Activated CD8-positive, alpha-beta memory T cell treated with anti-CD3 and anti-CD28 coated beads for 1 hour (primary cell): Measurements from ENCODE around the gene CYTL1.
"Not testable (repeated sequence)": the region's sequence is repeated elsewhere in the genome, so short reads cannot be mapped to it uniquely, and the experiment has no call there.

Experiments
- DNase-seq, 2 donors: peaks; one replicate each; pipeline ENCODE4 v3.0.0-alpha.2; 2020; ENCODE audit warnings: low read depth in 1 of 2; ENCODE audit errors: extremely low read depth in 1 of 2

The CYTL1 gene

DNA sequence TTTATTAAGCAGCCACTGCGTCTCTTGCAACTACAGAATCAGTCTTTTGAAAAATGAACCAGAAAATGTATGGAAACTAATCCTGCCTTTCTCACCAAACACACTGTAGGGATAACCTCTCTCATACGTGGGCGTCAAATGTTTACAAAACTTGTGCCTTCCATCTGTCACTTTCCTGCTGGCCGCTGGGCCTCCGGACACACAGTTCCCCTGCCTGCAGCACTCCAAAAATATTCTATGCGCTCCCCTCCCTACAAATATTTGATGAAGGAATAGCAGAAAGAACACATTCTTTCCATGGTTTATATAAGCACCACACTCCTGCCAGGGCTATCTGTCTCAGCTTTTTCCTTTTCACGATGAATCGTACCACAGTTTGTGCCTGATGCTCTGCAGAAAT lies 14.9 kb upstream of the CYTL1 start:
- no peak for DNase-seq

DNA sequence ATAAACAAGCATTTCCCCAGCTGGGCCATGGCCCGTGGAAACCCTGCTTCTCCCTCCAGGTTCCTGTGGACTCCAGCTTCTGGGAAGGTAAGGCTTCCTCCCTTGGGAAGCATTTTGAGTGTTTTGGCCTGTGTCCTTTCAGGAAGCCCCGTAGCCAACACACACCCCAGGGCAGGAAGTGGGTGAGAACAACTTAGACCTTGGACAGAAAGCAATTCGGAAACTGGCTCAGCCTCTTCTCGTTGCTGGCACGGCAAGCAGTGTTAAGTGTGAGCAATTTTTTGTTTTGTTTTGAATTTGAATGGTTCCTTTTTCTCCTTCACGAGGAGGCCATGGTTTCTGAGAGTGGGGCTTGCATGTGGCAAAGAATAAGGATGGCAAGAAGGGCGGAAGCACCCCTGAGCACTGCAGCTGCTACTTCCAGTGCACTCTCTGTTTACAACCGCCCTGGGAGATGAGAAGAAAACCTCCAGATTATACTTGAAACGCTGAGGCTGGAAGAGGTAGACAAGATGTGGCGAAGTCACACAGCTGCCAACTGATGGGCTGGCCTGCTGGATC lies 14.1 kb upstream of the CYTL1 start:
- no peak for DNase-seq

DNA sequence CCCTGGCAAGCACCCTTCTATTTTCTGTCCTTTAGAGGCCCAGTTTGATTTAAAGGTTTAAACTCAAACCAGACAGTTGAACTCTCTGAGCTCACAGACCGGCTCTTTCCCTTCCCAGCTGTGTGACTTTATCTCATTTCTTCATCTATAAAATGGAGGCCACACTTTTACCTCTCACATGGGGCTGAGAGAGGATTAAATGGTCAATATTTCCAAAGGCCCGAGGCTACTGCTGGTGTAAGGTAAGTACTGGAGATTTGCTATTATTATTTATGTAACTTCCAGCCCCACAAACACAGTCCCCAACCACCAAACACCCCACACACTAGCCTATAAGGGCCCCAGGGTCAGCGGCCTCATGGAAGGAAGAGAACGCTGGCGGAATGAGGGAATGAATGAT lies 13.6 kb upstream of the CYTL1 start:
- no peak for DNase-seq

DNA sequence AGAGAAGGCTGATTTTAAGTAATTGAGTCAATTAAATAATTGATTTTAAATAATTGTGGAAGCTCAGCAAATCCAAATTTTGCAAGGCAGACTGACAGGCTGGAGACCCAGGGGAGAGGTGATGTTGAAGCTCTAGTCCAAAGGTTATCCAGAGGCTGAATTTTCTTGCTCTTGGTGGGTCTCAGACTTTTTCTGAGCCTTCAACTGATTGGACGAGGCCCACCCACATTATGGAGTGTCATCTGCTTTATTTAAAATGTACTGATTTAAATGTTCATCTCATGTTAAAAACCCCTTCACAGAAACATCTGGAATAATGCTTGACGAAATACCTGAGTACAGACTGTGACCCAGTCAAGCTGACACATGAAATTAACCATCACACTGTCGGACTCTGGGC lies 11.7 kb upstream of the CYTL1 start:
- no peak for DNase-seq

DNA sequence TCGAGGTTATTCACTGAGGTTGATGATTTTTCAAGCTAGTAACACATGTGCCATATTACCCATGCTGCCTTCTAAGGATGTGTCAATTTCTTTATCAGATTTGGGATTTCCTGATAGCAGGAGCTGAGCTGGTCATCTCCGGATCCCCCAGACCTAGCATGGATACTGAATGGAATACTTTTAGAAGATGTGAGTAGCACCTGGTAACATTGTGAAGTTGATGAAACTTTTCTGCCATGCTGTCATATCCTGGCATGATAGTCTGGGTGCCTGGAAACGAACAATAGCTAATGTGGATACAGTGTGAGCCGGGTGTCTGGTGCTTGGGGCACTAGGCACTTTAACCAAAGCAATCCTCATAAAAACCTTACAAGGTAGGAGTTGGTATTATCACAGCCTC lies 11.0 kb upstream of the CYTL1 start:
- DNase-seq = no peak

DNA sequence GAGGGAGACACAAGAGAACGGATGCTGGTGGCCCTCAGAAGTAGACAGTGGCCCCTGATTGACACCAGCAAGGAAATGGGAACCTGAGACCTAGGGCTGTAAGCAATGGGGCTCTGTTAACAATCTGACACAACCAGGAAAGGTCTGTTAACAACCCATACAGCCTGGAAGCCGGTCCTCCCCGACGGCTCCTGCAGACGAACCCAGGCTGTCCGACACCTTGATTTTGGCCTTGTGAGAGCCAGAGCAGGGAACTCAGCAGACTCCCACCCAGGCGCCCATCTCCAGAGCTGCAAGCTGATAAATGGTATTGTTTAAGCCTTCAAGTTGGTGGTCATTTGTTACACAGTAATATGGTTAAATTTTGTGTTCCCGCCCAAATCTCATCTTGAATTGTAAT lies 10.2 kb upstream of the CYTL1 start:
- no peak for DNase-seq

DNA sequence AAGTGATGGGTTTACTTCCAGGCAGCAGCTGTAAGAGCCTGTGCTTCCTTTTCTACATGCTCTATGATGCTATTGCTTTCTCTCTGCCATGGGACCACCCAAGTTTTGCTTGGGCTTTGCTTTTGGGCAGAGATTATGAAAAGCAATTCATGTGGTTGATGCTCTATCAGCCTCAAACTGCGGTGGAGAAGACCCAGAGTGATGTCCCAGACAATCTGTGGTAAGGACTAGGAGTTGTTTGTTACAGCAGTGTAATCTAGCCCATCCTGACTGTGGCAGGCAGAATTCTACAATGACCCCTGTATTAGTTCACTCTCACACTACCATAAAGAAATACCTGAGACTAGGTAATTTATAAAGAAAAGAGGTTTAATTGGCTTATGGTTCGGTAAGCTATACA lies 9.2 kb upstream of the CYTL1 start:
- no peak for DNase-seq

DNA sequence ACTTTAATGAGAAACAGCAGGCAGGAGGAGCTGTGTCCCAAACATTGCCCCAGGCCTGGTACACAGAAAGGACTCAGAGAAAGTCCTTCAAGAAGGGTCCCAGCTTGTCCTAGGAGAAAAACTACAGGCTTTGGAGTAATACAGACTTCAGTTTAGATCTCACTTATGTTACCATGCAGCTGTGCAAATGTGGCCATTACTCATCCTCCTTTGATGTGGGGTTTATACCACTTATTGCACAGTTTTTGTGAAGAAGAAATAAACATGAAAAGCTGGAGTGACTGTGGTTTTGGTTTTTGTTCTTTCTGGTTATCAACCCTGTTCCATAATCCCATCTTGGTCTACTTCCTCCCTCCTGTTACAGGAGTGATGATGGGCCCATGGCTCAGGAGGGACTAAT lies 8.1 kb upstream of the CYTL1 start:
- DNase-seq = no peak

DNA sequence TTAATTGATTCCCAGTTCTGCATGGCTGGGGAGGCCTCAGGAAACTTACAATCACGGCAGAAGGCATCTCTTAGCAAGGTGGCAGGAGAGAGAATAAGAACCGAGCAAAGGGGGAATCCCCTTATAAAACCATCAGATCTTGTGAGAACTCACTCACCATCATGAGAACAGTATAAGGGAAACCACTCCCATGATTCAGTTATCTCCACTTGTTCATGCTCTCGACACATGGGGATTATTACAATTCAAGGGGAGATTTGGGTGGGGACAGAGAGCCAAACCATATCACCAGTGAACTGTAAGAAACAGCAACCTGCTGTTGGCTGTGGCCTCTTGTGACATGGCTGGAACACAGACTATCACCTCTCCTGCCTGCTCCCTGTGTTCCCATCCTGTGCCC lies 7.1 kb upstream of the CYTL1 start:
- no peak for DNase-seq

DNA sequence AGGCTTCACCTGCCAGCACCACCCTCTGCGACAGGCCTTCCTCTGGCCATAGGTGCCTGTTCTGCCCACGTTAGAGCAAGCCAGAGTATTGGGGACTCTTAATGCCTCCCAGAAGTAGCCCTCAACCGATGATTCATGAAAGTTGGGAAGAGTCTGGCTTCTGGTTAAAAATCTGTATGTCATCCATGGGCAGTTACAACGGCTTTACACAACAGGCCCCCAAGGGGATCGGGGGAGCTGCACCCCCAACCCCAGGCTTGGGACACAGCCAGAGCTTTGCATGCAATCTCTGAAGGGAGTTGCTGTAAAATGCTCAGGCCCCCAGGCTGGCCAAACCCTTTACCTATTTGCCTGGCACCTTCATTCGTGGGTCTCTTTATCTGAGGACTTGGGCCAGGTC lies 5.4 kb upstream of the CYTL1 start:
- no peak for DNase-seq

DNA sequence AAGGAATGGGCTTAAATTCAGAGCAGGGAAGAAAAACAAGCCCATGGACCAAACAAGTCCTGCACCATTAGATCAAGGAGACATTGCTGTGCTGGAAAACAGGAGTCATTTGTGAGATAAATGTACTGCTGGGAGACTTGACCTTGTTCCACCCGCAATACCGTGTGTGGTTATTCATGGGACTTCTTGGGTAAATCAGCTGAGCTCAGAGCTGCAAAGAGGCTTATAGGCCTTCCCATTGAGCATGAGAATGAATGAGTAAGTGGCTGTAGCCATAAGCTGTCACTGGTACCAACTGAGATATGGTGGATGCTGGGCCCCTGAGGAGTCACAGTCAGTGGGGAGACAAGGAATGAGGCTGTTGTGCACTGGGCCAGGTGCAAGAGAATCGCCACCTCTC lies 2.3 kb upstream of the CYTL1 start:
- no peak for DNase-seq

DNA sequence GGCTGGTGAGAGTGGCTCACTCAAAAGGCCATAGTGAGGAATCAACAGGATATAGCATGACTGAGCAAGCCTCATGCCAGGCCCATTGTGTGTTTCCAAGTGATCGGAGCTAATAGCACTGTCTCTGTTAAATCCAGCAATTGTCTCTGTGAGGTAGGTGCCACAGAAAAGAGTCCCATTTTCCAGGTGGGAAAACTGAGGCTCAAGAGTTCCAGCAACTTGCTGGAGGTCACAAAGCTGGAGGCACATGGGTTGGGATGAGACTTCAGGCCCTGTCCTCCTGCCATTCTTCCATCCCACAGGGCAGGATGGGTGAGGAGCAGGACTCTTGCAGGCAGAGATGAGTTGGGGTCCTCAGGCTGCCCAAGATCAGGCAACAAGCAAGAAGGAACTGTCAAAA lies 1.1 kb upstream of the CYTL1 start:
- no peak for DNase-seq

DNA sequence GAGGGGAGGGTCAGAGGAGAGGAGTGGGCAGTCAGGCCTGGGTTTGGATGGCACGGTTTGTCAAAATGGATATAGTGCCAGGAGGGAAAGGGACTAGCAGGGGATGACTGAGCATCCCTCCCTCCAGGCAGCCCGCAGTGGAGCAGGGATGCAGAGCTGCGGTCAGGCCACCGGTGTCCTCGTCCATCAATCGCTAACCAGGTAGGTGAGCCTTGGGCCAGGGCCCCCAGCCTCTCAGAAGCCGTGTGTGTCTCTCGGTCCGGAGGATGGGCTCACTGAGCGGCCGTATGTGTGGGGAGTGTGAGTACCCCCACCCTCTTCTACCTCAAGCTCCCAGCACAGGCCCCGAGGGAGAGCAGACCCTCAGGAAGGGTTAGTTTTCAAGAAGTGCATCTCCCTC lies 538 bp upstream of the CYTL1 start:
- DNase-seq = no peak

DNA sequence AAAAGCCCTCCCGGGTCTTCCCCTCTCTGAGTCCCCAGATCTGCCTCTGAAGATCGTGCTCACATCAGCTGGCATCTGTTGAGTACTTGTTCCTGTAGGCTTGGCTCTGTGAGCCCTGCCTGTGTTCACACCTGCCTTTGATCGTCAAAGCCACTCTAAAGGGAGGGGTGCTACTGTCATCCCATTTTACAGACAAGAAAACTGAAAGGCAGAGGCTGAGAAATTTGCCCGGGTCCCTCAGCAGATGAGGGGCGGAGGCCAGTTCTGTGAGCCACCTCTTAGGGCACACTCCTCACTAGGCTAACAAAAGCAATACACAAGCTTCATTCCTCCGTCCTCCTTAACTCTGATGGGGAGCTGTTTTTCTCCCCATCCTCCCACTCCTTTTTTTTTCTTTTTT lies 655 bp downstream of the CYTL1 start:
- DNase-seq = no peak

DNA sequence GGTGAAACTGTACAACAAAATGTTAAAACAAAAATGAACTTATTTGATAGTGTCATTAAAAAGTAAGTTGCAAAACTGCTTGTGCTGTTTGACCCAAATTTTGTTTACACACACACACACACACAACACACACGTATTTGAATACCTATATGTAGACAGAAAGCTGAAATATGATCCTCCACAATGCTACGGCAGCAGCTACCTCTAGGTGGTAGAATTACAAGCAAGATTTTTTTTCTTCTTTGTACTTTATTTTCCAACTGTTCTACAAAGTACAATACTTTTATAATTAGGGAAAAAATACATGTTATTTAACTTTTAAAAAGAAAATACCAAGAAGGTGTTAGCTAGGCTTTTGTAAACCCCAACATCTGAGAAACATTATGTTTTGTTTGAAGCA lies 1.2 kb downstream of the CYTL1 start:
- no peak for DNase-seq

DNA sequence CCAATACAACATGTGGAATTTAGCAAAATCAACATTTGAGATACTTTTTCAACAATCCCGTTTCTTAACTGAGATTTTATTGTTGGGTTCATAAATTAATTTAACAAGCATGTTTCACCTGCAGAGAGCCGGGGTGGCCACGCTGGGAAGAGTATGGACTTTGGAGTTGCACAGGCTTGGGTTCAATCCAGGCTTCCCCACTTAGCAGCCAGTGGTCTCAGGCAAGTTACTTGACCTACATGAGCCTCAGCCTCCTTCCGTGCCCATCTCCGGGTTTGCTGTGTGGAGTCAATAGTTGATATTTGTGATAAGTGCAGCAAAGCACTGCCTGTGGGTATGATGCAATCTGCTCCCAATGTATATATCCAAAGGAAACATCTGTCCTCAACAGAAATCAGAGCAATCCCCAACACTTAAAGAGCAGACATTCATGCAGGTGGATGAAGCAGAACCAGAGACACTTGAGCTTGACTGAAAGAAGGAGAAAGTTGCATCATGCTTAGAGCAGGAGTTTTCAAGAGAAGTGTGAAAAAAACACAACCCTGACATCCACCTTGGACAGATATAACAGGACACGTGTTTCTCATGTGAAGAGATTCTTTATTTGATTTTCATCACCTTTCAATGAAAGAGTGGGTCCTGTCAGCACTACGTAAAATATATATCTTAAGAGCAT lies 5.1 kb downstream of the CYTL1 start:
- DNase-seq = no peak

DNA sequence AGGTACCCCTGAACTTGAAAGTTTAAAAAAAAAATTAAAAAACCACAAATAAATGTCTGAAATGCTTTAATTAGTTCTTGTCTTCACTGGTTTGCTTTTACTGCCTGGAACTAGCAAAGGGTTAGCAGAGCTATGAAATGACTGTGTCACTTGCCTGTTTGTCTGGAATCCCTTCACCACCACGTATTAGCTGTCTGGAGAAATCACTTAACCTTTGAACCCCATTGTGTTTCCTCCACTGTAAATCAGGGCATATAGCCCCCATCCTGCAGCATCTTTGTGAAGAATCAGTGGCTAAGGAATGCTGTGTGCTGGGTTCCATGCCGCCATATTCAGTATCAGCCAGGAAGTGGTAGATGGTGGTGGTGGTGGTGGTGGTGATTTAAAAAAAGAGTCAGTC lies 6.3 kb downstream of the CYTL1 start:
- no peak for DNase-seq

DNA sequence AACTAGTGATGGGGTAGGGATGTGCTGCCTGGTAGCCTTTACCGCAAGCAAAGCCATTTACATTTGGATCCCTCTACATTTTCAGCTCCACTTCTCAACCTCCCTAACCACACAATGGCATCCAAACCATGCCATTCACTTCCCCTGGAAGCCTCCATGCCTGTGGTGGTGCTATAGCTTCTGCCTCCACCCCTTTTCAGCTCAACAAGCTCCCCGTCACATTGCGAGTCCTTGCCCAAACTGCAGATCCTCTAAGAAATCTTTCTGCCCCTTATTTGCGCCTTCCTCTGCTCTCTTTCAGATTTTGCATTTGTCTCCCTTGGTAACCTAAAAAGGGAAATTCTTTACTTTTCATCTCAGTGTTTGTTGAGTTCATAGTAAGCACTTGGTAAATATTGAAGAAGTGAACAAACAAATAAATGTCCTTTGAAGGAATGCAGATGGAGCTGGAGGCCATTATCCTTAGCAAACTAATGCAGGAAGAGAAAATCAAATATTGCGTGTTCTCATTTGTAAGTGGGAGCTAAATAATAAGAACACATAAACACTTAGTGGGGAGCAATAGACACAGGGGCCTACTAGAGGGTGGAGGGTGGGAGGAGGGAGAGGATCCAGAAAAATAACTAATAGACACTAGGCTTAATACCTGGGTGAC lies 6.9 kb downstream of the CYTL1 start:
- DNase-seq = no peak

DNA sequence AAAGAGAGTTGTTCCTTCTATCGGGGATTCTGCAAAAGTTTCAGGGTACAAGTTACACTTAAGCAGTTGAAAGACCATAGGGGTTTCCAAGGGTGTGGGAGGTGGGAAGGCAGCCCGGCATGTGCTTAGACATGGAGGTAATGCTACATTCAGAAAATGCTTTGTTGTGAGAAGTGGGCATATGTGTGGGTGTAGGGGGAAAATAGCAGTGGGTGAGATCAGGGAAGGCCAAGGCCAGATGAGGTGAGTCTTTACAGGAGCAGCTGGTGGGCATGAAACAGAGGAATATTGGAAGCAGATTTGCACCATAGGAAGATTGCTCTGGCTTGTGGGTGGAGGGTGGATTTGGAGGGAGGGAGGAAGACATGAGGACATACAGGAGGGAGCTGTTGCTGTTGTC lies 8.3 kb downstream of the CYTL1 start:
- no peak for DNase-seq

DNA sequence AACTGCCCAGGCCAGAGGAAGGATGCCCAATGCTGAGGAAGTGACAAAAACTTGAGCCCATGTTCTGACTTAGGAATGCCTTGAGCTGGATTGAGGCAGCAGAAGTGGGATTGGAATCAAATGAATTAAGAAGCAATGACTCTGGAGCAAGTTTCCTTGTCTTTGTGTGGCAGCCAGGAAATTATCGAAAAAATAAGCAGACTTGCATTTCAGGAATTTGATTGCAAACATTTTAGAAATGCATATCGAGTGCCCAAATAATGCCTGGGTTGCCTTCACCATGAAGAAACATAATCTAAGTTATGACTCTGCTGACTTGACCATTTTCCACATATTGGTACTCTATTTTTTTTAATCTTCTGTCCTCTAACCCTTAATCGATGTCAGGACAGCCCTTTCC lies 9.5 kb downstream of the CYTL1 start:
- no peak for DNase-seq

DNA sequence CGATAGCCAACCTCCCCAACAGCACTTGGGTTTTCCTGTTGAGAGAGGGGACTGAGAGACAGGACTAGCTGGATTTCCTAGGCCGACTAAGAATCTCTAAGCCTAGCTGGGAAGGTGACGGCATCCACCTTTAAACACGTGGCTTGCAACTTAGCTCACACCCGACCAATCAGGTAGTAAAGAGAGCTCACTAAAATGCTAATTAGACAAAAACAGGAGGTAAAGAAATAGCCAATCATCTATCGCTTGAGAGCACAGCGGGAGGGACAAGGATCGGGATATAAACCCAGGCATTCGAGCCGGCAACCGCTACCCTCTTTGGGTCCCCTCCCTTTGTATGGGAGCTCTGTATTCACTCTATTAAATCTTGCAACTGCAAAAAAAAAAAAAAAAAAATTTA lies 12.3 kb downstream of the CYTL1 start:
- not testable (repeated sequence) for DNase-seq

DNA sequence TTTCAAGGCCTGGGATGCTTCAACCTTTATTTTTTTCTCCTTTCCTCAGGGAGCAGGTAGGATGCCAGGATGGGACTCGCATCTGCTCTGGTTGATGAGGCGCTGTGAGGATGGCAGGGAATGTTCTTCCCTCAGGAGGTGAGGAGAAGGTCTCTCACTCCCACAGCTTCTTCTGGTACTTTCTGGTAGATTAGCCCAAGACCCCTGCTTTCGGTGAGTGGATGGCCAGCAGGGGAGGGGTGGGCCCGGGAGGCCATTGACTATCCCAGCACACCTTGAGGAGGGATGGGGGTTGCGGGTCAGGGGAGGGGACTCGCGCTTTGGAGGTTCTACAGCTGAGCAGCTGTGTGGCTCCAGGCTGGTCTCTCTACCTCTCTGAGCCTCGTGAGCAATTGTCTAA lies 14.8 kb downstream of the CYTL1 start:
- DNase-seq = no peak

DNA sequence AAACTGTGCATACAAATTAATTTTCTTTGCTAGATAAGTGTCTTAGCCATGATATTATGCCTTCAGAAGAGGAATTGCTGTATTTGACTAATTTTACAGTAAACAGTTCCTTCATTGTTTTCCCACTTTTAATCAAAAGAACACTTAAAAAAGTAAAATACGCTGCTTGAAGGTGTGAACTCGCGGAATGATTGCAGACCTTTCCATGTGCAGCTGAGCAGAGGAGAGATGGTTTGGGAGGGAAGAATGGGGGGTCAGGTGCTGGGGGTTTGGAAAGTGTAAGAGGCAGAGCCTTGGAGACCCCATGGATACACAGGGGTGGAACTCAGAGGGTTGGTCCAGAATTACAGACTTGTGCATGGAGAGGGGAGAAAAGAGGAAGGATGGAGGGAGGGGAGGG lies 15.3 kb downstream of the CYTL1 start:
- DNase-seq = no peak
